ENCODE results near the gene KIAA0930.

The KIAA0930 gene

DNA sequence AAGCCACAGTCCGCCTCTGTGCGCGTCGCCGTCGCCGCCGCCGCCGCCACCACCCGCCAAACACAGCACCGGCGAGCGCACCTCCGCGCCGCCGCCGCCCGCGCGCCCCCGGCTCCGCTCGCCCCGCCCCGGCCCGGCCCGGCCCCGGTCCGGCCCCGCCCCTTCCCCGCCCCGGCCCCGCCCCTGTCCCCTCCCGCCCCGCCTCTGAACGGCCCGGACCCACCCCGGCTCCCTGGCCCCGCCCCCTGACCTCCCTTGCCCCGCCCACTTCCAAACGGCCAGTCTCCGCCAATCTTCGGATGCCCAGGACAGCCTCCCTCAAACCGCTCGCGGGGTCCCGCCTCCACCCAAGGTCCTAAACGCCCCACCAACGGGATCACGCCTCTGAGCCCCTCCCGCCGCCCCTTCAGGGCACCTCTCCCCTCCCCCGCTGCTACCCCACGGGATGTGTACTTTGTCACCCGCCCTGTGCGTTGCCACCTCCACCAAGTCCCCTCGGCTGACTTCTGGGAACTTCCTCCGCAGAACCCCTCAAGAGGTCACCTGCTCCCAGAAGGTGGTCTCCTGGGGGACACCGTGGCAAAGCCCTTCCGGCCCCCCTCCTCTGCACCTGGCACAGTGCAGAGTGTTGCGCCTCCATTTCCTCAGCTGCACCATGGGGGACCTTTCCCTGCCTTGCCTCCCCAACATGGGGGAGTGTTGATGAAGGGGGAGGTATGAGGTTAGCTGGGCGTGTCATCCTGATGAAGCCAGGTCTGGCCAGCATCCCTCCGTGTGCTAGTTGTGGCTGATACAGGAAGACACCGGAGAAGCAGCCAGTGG lies at the start of gene KIAA0930:
KIAA0930 (minus strand) TSS at position 85 of the 822 bp plus-strand sequence. CDS start 191 bp downstream, outside the sequence.
- peak; percentile 99 for DNase-seq (ENCODE audit: low spot score)
- TF ChIP-seq, protein P1, sequence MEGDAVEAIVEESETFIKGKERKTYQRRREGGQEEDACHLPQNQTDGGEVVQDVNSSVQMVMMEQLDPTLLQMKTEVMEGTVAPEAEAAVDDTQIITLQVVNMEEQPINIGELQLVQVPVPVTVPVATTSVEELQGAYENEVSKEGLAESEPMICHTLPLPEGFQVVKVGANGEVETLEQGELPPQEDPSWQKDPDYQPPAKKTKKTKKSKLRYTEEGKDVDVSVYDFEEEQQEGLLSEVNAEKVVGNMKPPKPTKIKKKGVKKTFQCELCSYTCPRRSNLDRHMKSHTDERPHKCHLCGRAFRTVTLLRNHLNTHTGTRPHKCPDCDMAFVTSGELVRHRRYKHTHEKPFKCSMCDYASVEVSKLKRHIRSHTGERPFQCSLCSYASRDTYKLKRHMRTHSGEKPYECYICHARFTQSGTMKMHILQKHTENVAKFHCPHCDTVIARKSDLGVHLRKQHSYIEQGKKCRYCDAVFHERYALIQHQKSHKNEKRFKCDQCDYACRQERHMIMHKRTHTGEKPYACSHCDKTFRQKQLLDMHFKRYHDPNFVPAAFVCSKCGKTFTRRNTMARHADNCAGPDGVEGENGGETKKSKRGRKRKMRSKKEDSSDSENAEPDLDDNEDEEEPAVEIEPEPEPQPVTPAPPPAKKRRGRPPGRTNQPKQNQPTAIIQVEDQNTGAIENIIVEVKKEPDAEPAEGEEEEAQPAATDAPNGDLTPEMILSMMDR (IDR thresholded peaks at IDR 0.05; ENCODE audit: borderline replicate concordance, control extremely low read depth, extremely low read depth, insufficient read depth, missing control alignments): no peak
- in situ Hi-C loops (cut with MboI; ENCODE audit: low sequenced_read_pairs, unreplicated experiment): no loop called here

DNA sequence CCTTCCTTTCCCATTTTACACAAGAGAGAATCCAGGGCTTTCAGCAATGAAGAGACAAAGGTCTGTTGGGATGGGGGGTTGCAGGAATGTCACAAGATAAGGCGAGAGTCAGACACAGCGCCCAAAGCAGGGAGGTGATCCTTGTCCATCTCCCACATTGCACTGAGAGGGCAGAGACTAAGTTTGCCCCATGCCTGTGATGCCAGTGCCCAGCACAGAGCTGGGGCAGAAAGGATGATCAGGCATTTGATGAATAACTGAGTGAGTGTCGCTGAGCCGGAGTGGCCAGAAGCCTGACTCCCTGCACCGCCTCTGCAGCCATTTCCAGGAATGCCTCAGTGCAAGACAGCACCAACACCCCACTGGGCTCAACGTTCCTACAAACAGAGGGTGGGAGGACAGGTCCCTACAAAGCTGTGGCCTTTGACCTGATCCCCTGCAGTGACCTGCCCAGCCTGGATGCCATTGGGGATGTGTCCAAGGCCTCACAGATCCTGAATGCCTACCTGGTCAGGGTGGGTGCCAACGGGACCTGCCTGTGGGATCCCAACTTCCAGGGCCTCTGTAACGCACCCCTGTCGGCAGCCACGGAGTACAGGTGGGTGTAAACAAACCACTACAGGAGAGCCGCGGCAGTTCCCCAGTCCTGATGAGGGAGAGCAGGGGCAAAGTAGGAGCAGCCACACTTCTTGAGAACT lies 46.3 kb upstream of the KIAA0930 start:
- in situ Hi-C loops (cut with MboI; ENCODE audit: low sequenced_read_pairs, unreplicated experiment): no loop called here
- TF ChIP-seq, protein P1 (IDR thresholded peaks at IDR 0.05; ENCODE audit: borderline replicate concordance, control extremely low read depth, extremely low read depth, insufficient read depth, missing control alignments): no peak
- DNase-seq (ENCODE audit: low spot score): no peak

DNA sequence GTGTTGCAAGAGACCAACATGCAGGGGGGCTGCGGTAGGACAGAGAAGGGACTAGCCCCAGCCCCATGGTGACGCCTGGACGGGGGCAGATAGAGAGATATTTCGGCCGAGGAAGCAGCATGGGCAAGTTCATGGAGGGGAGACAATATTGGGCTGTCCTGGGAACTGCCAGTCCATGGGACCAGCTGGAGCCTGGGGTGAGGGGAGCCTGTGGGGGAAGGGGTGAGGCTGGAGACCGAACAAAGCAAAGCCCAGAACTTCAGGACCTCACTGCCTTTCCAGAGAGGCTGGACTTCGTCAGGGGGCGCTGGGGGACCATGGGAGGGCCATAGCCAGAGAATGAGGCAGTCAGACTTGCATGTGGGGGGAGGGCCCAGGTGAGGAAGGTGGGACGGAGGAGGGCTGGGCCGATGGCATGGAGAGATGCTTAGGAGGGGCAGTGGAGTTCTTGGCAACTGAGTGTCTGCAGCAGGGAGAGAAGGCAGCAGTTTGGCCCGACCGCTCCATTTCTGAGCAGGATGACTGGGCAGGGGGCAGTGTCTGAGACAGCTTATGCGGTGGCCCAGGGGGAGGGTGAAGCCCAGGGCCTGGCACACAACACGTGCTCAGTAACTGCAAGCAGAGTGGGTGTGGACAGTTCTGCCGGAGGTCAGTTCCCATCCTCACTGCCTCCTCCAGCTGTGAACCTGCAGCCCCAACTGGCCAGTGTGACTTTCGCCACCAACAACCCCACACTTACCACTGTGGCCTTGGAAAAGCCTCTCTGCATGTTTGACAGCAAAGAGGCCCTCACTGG lies 44.8 kb upstream of the KIAA0930 start:
- DNase-seq (ENCODE audit: low spot score): no peak
- in situ Hi-C loops (cut with MboI; ENCODE audit: low sequenced_read_pairs, unreplicated experiment): no loop called here
- TF ChIP-seq, protein P1 (IDR thresholded peaks at IDR 0.05; ENCODE audit: borderline replicate concordance, control extremely low read depth, extremely low read depth, insufficient read depth, missing control alignments): no peak

DNA sequence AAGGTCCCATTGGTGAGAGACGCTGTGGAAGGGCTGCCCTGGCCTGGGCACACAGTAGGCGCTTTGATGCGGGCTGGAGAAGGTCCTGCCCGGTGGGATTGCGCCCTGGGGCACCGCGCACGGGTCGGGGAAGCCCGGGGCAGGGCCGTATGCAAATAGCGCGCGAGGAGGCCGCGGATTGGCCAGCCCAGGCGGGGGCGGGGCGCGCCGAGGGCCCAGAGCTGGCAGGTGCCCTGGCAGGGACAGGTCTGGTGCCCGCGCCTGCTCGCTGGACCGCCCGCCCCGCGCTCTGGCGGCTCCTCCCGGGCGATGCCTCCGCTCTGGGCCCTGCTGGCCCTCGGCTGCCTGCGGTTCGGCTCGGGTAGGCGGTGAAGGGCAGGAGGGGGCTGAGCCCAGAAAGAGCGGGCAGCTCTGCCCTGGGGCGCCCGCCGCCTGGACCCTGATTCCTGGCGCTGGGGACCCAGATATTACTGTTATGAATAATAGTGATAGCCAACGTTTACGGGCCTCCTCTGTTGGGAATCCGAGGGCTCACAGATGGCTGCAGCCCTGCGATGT lies 44.1 kb upstream of the KIAA0930 start, which contains the start of gene UPK3A:
UPK3A (plus strand) TSS at position 245 of the 558 bp plus-strand sequence; CDS start at position 310, 65 bp downstream.
- in situ Hi-C loops (cut with MboI; ENCODE audit: low sequenced_read_pairs, unreplicated experiment): no loop called here
- TF ChIP-seq, protein P1 (IDR thresholded peaks at IDR 0.05; ENCODE audit: borderline replicate concordance, control extremely low read depth, extremely low read depth, insufficient read depth, missing control alignments): no peak
- no peak for DNase-seq (ENCODE audit: low spot score)

DNA sequence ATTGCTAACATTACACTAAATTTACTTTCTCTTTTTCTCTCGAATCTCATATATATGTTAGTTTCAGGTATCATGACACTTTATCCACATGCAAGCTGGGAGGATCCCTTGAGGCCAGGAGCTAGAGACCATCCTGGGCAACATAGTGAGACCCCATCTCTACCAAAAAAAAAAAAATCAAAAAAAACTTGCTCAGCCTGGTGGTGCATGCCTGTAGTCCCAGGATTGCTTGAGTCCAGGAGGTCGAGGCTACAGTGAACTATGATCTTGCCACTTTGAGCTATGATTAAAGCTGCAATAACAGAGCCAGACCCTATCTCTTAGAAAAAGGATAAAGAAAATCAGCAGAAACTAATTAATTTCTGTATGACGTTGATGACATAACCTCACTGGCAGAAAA lies 40.3 kb upstream of the KIAA0930 start:
- no peak for DNase-seq (ENCODE audit: low spot score)
- TF ChIP-seq, protein P1 (IDR thresholded peaks at IDR 0.05; ENCODE audit: borderline replicate concordance, control extremely low read depth, extremely low read depth, insufficient read depth, missing control alignments): no peak
- in situ Hi-C loops (cut with MboI; ENCODE audit: low sequenced_read_pairs, unreplicated experiment): no loop called here

DNA sequence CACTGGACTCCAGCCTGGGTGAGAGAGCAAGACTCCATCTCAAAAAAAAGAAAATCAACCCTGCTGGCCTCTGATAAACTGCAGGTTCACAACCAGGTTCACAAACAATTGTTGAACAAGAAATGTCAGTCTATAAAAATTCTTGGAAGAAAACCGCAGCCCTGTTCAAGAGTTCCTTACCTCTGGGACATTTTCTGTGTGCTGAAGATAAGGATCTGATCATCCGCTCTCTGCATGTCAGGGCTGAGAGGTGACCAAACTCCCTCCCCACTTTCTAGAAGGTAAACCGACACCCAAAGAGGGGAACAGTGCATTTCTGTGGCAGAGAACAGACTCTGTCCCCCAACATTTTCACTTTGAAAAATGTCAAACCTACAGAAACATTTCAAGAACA lies 39.9 kb upstream of the KIAA0930 start:
- DNase-seq (ENCODE audit: low spot score): no peak
- in situ Hi-C loops (cut with MboI; ENCODE audit: low sequenced_read_pairs, unreplicated experiment): no loop called here

More for the DNA sequence above, 39.9 kb upstream of the KIAA0930 start:
- TF ChIP-seq, protein P1 (IDR thresholded peaks at IDR 0.05; ENCODE audit: borderline replicate concordance, control extremely low read depth, extremely low read depth, insufficient read depth, missing control alignments): no peak
